Activated T-cell treated with anti-CD3 and anti-CD28 coated beads, Interleukin-2, amount 50 U/mL, for 24 hours (primary cell): Measurements from ENCODE around the gene HDAC4.

Experiments used
- DNase-seq: peaks from one replicate; pipeline ENCODE4 v3.0.0-alpha.2; 2020
- H3K27ac Mint-ChIP-seq: 2 replicates; pipeline ENCODE4 v1.8.0; 2020; ENCODE audit warnings: mild to moderate bottlenecking, mixed read lengths
- H3K27me3 Mint-ChIP-seq: 2 replicates; pipeline ENCODE4 v1.8.0; 2020; ENCODE audit warnings: mixed read lengths
- H3K36me3 Mint-ChIP-seq: 2 replicates; pipeline ENCODE4 v1.8.0; 2020; ENCODE audit warnings: low read depth, mixed read lengths
- H3K4me1 Mint-ChIP-seq: 2 replicates; pipeline ENCODE4 v1.8.0; 2020; ENCODE audit warnings: low read depth, mixed read lengths
- H3K4me3 Mint-ChIP-seq: 2 replicates; pipeline ENCODE4 v1.8.0; 2020; ENCODE audit warnings: mild to moderate bottlenecking, moderate library complexity, mixed read lengths
- H3K9me3 Mint-ChIP-seq: 2 replicates; pipeline ENCODE4 v1.8.0; 2020; ENCODE audit warnings: mixed read lengths

The HDAC4 gene

DNA sequence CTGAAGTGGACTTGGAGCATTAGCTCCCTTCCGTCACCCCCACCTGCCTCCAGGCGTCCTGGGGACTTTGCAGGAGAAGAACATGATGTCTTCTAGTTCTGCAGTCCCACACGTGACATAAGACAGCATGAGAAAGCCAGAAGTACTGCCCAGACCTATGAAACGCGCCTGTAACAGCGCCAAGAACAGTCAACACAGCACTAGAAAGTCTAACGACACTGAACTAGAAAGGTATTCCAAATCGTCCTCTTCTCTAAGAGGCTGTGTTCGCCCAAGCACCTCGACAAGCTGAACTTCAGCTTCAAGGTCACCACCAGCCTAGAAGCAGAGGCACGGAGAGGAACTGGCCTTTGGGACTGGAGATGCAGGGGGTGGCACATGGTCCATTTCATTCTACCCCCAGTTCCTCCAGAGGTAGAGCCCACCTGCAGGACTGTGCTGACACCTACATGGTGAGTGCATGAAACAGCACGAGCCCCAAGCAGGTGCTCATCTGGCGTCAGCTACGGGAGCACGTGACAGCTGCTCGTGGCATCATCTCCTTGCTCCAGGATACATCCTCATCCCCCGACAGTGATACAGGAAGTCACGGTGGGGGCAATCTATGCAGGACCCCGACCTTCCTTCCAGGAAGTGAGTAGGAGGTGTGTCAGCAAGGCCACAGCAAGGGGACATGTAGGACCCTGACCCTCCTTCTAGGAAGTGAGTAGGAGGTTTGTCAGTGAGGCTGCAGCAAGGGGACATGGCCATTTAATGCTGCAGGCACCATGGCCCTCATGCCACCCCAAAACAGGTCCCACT is 3.7 kb downstream of the HDAC4 start:
- H3K4me1 Mint-ChIP-seq, result peaks cover 49% of the 10 kb centered on the region

GRCh38 chr2:239395524-239395923 is 5.3 kb downstream of the HDAC4 start:
- Mint-ChIP-seq H3K4me1 (peaks cover 48% of the 10 kb centered on the region), H3K9me3 (no peaks in the 10 kb centered on the region), H3K36me3 (peaks cover 18% of the 10 kb centered on the region), H3K4me3 (no peak overlapping the region), H3K27ac (no peak overlapping the region), H3K27me3 (no peaks in the 10 kb centered on the region)
- DNase-seq, result peak; percentile 13

More for the DNA sequence above, 3.7 kb downstream of the HDAC4 start:
- peak overlapping the region; percentile 3 for H3K27ac Mint-ChIP-seq
- H3K9me3 Mint-ChIP-seq, result no peaks in the 10 kb centered on the region
- H3K36me3 Mint-ChIP-seq, result peaks cover 19% of the 10 kb centered on the region
- DNase-seq, result peak; percentile 46
- H3K27me3 Mint-ChIP-seq, result no peaks in the 10 kb centered on the region
- no peak overlapping the region for H3K4me3 Mint-ChIP-seq

DNA sequence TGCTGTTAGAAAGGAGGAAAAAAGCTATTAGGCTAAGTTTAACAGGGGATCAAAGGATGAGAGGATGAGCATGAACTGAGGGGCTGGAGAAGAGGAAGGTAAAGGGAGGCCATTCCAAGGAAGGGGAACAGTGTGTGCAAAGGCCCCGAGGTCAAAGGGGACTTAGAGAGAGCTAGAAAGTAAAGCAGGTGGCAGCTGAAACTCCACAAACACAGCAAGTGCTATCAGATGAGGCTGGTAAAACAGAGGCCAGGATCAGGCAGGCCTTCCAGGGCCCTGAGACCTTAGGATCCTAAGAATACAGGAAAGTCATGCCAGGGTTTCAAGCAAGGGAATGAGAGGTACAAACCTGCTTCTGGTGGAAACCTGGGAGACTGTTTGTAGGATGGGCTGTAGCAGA is 5.8 kb downstream of the HDAC4 start:
- Mint-ChIP-seq H3K4me1 (peaks cover 48% of the 10 kb centered on the region), H3K4me3 (no peak overlapping the region), H3K27ac (no peak overlapping the region), H3K27me3 (no peaks in the 10 kb centered on the region), H3K9me3 (no peaks in the 10 kb centered on the region), H3K36me3 (peaks cover 21% of the 10 kb centered on the region)
- peak; percentile 7 for DNase-seq

GRCh38 chr2:239394346-239394945 is 6.4 kb downstream of the HDAC4 start:
- peak; percentile 17 for DNase-seq
- H3K27me3 Mint-ChIP-seq, result no peaks in the 10 kb centered on the region
- no peak overlapping the region for H3K27ac Mint-ChIP-seq
- H3K36me3 Mint-ChIP-seq, result peaks cover 21% of the 10 kb centered on the region
- no peak overlapping the region for H3K4me3 Mint-ChIP-seq
- peaks cover 45% of the 10 kb centered on the region for H3K4me1 Mint-ChIP-seq
- H3K9me3 Mint-ChIP-seq, result no peaks in the 10 kb centered on the region

DNA sequence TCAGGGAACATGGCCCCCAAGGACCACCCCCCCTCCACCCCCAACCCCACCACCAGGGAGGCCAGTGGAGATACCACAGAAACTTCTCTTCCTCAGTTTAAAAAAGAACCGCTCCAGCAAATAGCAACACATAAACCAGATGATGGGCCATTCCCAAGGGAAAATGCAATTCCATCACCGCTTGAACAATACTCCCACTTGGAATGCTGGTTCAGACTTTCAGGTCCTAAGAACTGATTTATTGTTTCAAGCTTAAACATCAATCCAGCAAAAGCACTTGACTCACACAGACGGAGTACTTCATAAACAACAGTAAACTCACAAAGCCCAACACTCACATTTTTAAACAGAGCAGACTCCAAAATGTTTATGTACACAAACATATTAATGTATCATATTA is 6.9 kb downstream of the HDAC4 start:
- no peak for DNase-seq
- H3K4me1 Mint-ChIP-seq, result peaks cover 40% of the 10 kb centered on the region

DNA sequence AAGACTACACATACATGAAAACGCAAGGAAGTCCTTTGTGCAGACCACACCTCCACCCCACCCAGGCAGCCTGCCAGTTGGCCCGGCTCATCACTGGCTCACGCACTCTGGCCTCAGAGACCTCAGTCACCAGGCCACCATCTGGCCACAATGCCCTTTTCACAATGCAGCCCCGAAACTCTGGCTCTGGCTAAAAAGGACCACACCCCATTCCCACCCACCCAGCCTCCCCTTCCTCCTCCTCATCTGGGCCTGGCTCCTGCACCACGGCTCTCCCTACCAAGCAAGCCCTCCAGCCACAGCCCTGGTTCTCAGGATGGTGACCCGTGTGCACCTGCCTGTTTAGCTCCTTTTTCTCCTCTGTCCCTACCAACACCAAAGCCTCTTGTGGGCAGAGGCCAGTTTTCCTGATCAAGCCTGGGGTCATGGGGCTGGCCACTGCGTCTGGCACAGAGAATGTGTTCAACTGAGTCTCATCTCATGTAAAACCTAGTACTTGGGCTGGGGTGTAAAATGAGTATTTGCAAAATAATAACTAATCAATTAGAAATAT is 7.4 kb downstream of the HDAC4 start:
- Mint-ChIP-seq H3K36me3 (peaks cover 28% of the 10 kb centered on the region), H3K9me3 (no peaks in the 10 kb centered on the region), H3K27ac (no peak overlapping the region), H3K27me3 (no peaks in the 10 kb centered on the region), H3K4me1 (peaks cover 35% of the 10 kb centered on the region), H3K4me3 (no peak overlapping the region)
- peak; percentile 25 for DNase-seq

More for the DNA sequence above, 6.9 kb downstream of the HDAC4 start:
- H3K4me3 Mint-ChIP-seq, result no peak overlapping the region
- no peaks in the 10 kb centered on the region for H3K27me3 Mint-ChIP-seq
- no peak overlapping the region for H3K27ac Mint-ChIP-seq
- H3K36me3 Mint-ChIP-seq, result peaks cover 24% of the 10 kb centered on the region
- H3K9me3 Mint-ChIP-seq, result no peaks in the 10 kb centered on the region

DNA sequence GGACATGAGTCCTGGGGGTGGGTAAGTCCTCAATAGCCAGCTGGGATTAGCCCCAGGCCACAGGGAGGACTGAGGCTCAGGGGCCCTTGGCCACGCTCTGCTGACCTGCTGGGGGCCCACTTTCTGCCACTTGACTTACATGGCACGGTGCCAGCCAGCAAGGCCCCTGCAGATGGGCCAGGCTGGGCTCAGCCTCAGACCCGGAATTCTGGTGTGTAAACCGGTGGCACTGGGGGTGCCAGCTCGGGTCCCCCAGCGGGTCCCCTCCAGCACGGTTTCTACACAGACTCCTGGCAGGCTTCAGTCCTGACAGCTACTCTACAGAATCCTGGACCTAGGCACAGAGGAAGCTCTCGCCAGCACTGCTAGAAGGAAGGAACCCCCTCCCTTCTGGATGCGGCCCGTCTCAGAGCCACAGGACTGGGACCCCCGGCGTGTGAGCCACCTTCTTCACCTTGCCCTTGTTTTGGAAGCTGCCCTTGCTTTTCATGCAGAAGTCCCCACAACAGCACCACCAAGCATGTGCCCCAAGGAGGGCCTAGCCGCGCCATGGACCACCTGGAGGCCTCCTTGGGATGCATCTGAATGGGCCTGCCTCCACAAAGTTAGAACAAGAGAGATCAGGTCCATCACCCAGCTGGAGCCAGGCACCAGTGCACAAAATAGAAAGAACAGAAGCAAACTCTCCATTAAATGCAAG is 8.0 kb downstream of the HDAC4 start:
- Mint-ChIP-seq H3K27ac (no peak overlapping the region), H3K4me1 (peaks cover 29% of the 10 kb centered on the region), H3K4me3 (no peak overlapping the region), H3K9me3 (no peaks in the 10 kb centered on the region), H3K27me3 (no peaks in the 10 kb centered on the region), H3K36me3 (peaks cover 31% of the 10 kb centered on the region)
- no peak for DNase-seq

GRCh38 chr2:239392072-239392357 is 8.8 kb downstream of the HDAC4 start:
- no peak overlapping the region for H3K4me3 Mint-ChIP-seq
- H3K36me3 Mint-ChIP-seq, result peaks cover 34% of the 10 kb centered on the region
- H3K9me3 Mint-ChIP-seq, result no peaks in the 10 kb centered on the region
- no peak for DNase-seq
- H3K4me1 Mint-ChIP-seq, result peaks cover 21% of the 10 kb centered on the region
- no peak overlapping the region for H3K27ac Mint-ChIP-seq
- no peaks in the 10 kb centered on the region for H3K27me3 Mint-ChIP-seq

DNA sequence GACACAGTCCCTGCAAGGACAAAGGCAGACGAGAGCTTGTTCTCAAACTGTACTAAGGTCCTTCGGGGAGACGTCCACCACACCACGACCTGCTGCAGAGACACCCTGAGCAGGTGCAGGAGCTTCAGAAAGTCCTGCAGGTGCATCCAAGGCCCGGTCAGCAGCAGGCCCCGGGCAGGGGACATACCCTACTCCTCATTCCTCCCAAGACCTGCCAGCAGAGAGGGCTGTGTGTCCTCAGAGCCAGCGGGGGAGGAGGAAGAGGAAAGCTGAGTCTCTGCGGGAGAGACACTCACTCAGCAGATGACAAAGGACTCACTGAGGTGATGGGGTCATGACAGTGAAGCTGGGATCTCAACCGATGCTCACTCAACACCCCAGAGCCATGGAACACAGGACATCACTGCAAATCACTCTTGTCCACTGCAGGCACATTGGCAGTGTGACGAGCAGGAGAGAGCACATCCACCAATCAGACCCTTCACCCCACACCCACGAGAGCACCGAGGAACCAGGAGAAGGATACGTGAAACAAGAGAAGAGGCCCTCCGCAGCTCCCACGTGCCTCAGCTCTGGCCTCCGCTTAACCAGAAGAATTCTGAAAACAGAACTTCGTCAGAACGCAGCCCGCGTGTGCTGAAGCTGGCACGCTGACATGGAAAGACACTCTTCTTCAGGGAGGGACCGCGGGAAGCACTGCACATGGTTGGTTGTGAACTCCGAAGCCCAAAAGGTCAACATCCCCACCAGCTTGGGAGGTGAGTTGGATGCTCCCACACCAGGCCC is 9.3 kb downstream of the HDAC4 start:
- Mint-ChIP-seq H3K4me3 (no peak overlapping the region), H3K9me3 (no peaks in the 10 kb centered on the region), H3K36me3 (peaks cover 39% of the 10 kb centered on the region), H3K27me3 (no peaks in the 10 kb centered on the region), H3K27ac (no peak overlapping the region), H3K4me1 (peaks cover 18% of the 10 kb centered on the region)
- DNase-seq, result no peak

DNA sequence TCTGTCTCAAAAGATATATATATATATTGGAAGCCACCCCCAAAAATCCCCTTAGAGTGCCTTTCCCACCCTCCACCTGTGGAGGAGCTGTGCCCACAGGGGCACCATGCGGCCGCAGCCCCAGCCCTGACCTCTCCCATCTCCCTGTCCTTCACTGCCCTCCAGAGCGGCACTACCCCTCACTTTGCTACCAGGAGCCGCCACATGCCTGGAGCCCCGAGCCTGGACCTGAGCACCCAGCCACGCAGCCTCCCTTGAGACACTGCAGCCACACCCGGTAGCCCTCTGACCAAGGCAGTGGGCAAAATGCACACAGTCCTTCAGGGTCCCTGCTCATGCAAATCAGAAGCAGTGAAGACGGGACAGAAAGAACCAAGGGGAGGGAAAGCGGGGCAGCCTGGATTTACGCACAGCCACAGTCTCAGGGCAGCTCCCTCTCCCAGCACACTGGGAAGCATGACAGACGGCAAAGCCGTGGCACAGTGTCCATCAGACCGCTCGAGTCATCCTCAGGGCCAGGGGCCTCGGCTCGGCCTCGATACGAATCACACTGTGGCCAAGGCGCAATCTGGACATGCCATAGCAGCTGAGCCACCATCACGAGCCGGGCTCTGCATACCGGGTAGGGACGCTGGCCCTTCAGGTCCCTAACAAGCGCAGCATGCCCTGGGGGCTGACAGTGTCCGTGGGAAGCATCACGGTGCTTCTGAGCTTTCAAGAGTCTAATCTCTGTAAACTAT is 10.1 kb downstream of the HDAC4 start:
- H3K36me3 Mint-ChIP-seq, result peaks cover 42% of the 10 kb centered on the region
- H3K4me3 Mint-ChIP-seq, result no peak overlapping the region
- peaks cover 15% of the 10 kb centered on the region for H3K4me1 Mint-ChIP-seq
- H3K27ac Mint-ChIP-seq, result no peak overlapping the region
- DNase-seq, result no peak
- no peaks in the 10 kb centered on the region for H3K27me3 Mint-ChIP-seq
- H3K9me3 Mint-ChIP-seq, result no peaks in the 10 kb centered on the region

GRCh38 chr2:239389414-239390329 is 11.1 kb downstream of the HDAC4 start:
- no peaks in the 10 kb centered on the region for H3K27me3 Mint-ChIP-seq
- no peak for DNase-seq
- peaks cover 36% of the 10 kb centered on the region for H3K36me3 Mint-ChIP-seq
- H3K27ac Mint-ChIP-seq, result no peak overlapping the region
- H3K4me1 Mint-ChIP-seq, result peaks cover 11% of the 10 kb centered on the region
- H3K4me3 Mint-ChIP-seq, result no peak overlapping the region
- no peaks in the 10 kb centered on the region for H3K9me3 Mint-ChIP-seq

- Mint-ChIP-seq H3K36me3 (peaks cover 36% of the 10 kb centered on the region), H3K4me1 (peaks cover 9% of the 10 kb centered on the region), H3K4me3 (no peak overlapping the region), H3K27ac (no peak overlapping the region), H3K9me3 (no peaks in the 10 kb centered on the region), H3K27me3 (no peaks in the 10 kb centered on the region)
- no peak for DNase-seq
Observed at GRCh38 chr2:239388236-239389151, 12.3 kb downstream of the HDAC4 start.
